HEK293 (cell line): ENCODE results near the gene TMEM50B.

Experiments used
- GLIS2 ChIP-seq: fragments of 450-650 bp; formaldehyde crosslinking; IDR thresholded peaks from 2 replicates; pipeline ENCODE4 v1.5.1; 2016; ENCODE audit warnings: missing biosample characterization, missing genetic modification characterization
- HOXA7 ChIP-seq: sonication (generic); formaldehyde crosslinking; IDR thresholded peaks from 2 replicates; pipeline ENCODE4 v1.8.1; 2022; ENCODE audit warnings: missing genetic modification reagents, borderline replicate concordance
- HOXD13 ChIP-seq: sonication (generic); formaldehyde crosslinking; IDR thresholded peaks from 2 replicates; pipeline ENCODE4 v1.8.0; 2022; ENCODE audit warnings: missing genetic modification reagents, borderline replicate concordance
- KLF10 ChIP-seq: fragments of 450-650 bp; IDR thresholded peaks from 2 replicates; pipeline ENCODE4 v1.5.1; 2018; ENCODE audit warnings: missing biosample characterization, mild to moderate bottlenecking, missing genetic modification characterization
- KLF7 ChIP-seq: fragments of 450-650 bp; formaldehyde crosslinking; IDR thresholded peaks from 2 replicates; pipeline ENCODE4 v1.5.1; 2016; ENCODE audit warnings: missing biosample characterization, missing genetic modification characterization, borderline replicate concordance
- KLF8 ChIP-seq: fragments of 450-650 bp; formaldehyde crosslinking; IDR thresholded peaks from 2 replicates; pipeline ENCODE4 v1.5.1; 2016; ENCODE audit warnings: missing biosample characterization, missing genetic modification characterization
- MZF1 ChIP-seq: fragments of 450-650 bp; formaldehyde crosslinking; IDR thresholded peaks from 2 replicates; pipeline ENCODE4 v1.5.1; 2017; ENCODE audit warnings: missing biosample characterization, missing genetic modification characterization, borderline replicate concordance
- REPIN1 ChIP-seq: fragments of 450-650 bp; formaldehyde crosslinking; IDR thresholded peaks from 2 replicates; pipeline ENCODE4 v1.5.1; 2017; ENCODE audit warnings: missing biosample characterization, missing genetic modification characterization, low read depth
- TCF7L2 ChIP-seq: IDR thresholded peaks from 2 replicates; pipeline ENCODE4 v1.6.1; 2011; ENCODE audit warnings: low read depth, mild to moderate bottlenecking, inconsistent platforms, low read length, moderate library complexity, borderline replicate concordance
- ZBTB21 ChIP-seq: fragments of 450-650 bp; formaldehyde crosslinking; IDR thresholded peaks from 2 replicates; pipeline ENCODE4 v1.5.1; 2017; ENCODE audit warnings: missing biosample characterization, missing genetic modification characterization
- ZFP3 ChIP-seq: fragments of 450-650 bp; formaldehyde crosslinking; IDR thresholded peaks from 2 replicates; pipeline ENCODE4 v1.5.1; 2016; ENCODE audit warnings: low read depth, missing biosample characterization, missing genetic modification characterization
- ZIC2 ChIP-seq: fragments of 450-650 bp; formaldehyde crosslinking; IDR thresholded peaks from 2 replicates; pipeline ENCODE4 v1.5.1; 2016; ENCODE audit warnings: missing biosample characterization, missing genetic modification characterization
- ZNF155 ChIP-seq: fragments of 450-650 bp; formaldehyde crosslinking; IDR thresholded peaks from 2 replicates; pipeline ENCODE4 v1.5.1; 2016; ENCODE audit warnings: missing biosample characterization, missing genetic modification characterization
- ZNF391 ChIP-seq: fragments of 450-650 bp; formaldehyde crosslinking; IDR thresholded peaks from 2 replicates; pipeline ENCODE4 v1.5.1; 2016; ENCODE audit warnings: low read depth, missing biosample characterization, missing genetic modification characterization, borderline replicate concordance
- ZNF426 ChIP-seq: fragments of 450-650 bp; formaldehyde crosslinking; IDR thresholded peaks from 2 replicates; pipeline ENCODE4 v1.5.1; 2017; ENCODE audit warnings: missing biosample characterization, missing genetic modification characterization, mild to moderate bottlenecking, inconsistent platforms, moderate library complexity
- ZNF549 ChIP-seq: fragments of 450-650 bp; IDR thresholded peaks from 2 replicates; pipeline ENCODE4 v1.5.1; 2018; ENCODE audit warnings: missing biosample characterization, missing genetic modification characterization, mild to moderate bottlenecking, inconsistent platforms, moderate library complexity
- ZNF561 ChIP-seq: fragments of 450-650 bp; IDR thresholded peaks from 2 replicates; pipeline ENCODE4 v1.5.1; 2018; ENCODE audit warnings: missing biosample characterization, missing genetic modification characterization, borderline replicate concordance
- ZNF596 ChIP-seq: fragments of 450-650 bp; IDR thresholded peaks from 2 replicates; pipeline ENCODE4 v1.5.0; 2018; ENCODE audit warnings: missing biosample characterization, mild to moderate bottlenecking, missing genetic modification characterization, moderate library complexity
- ZNF626 ChIP-seq: fragments of 450-650 bp; sonication (Bioruptor Pico); formaldehyde crosslinking; IDR thresholded peaks from 2 replicates; pipeline ENCODE4 v1.5.1; 2018; ENCODE audit warnings: missing biosample characterization, missing genetic modification characterization, inconsistent platforms
- ZNF660 ChIP-seq: fragments of 450-650 bp; IDR thresholded peaks from 2 replicates; pipeline ENCODE4 v1.5.1; 2018; ENCODE audit warnings: missing biosample characterization, mild to moderate bottlenecking, missing genetic modification characterization
- ZNF670 ChIP-seq: fragments of 450-650 bp; formaldehyde crosslinking; IDR thresholded peaks from 2 replicates; pipeline ENCODE4 v1.5.1; 2016; ENCODE audit warnings: missing biosample characterization, missing genetic modification characterization, low read depth
- ZSCAN30 ChIP-seq: fragments of 450-650 bp; IDR thresholded peaks from 2 replicates; pipeline ENCODE4 v1.5.1; 2018; ENCODE audit warnings: missing biosample characterization, mild to moderate bottlenecking, missing genetic modification characterization, moderate library complexity
- ZXDB ChIP-seq: fragments of 450-650 bp; formaldehyde crosslinking; IDR thresholded peaks from 2 replicates; pipeline ENCODE4 v1.5.1; 2016; ENCODE audit warnings: missing biosample characterization, missing genetic modification characterization
- TF ChIP-seq, protein P1 (sequence below): fragments of 450-650 bp; formaldehyde crosslinking; optimal IDR thresholded peaks from 2 replicates; pipeline ENCODE3; 2016; ENCODE audit warnings: missing biosample characterization, mild to moderate bottlenecking, missing genetic modification characterization
- TF ChIP-seq, protein P2 (sequence below): fragments of 450-650 bp; formaldehyde crosslinking; IDR thresholded peaks from 2 replicates; pipeline ENCODE4 v1.5.1; 2016; ENCODE audit warnings: missing biosample characterization, missing genetic modification characterization
- TF ChIP-seq, protein P3 (sequence below): fragments of 450-650 bp; formaldehyde crosslinking; IDR thresholded peaks from 2 replicates; pipeline ENCODE4 v1.5.1; 2016; ENCODE audit warnings: missing biosample characterization, missing genetic modification characterization
- TF ChIP-seq, protein P4 (sequence below): fragments of 450-650 bp; formaldehyde crosslinking; IDR thresholded peaks from 2 replicates; pipeline ENCODE4 v1.5.1; 2016; ENCODE audit warnings: missing biosample characterization, missing genetic modification characterization
- TF ChIP-seq, protein P5 (sequence below): sonication (generic); formaldehyde crosslinking; IDR thresholded peaks from 2 replicates; pipeline ENCODE4 v1.8.1; 2022; ENCODE audit warnings: mild to moderate bottlenecking, moderate library complexity, missing genetic modification reagents
- TF ChIP-seq, protein P6 (sequence below): fragments of 450-650 bp; formaldehyde crosslinking; IDR thresholded peaks from 2 replicates; pipeline ENCODE4 v1.5.1; 2017; ENCODE audit warnings: missing biosample characterization, missing genetic modification characterization

Gene TMEM50B

DNA sequence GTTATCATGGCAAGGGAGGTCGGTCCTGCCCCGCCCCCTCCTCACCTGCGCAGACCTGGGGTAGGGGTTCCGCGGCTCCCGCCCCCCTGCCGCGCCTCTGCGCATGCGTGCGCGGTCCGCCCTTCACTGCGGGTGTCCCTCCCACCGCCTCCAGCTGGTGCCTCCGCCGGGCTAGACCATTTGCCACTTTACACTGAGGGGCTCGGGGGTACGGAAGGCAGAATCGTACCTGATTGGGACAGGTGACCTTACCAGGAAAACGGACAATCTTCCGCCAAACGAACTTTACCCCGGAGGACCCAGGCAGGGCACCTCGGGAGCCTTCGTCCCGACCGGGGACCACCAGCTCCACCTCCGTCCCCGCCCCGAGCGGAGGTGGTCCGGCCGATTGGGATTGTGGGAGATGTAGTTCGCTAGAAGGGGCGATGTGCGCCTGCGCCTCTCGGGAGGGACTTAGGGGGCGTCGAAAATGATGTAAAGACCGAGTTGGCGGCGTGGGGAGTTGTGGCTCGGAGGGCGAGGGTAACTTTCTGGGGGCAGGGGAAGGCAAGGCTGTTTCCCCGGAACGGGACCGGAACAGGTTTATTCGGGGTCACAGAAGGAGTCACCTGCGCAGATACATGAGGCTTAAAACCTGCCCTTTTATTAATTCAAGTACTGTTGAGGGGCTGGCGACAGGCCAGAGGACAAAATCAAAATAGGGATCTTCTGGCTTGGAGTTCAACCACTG is 11.8 kb upstream of the TMEM50B start, which contains the start of gene DNAJC28 (continued):
- TF ChIP-seq, protein P1, sequence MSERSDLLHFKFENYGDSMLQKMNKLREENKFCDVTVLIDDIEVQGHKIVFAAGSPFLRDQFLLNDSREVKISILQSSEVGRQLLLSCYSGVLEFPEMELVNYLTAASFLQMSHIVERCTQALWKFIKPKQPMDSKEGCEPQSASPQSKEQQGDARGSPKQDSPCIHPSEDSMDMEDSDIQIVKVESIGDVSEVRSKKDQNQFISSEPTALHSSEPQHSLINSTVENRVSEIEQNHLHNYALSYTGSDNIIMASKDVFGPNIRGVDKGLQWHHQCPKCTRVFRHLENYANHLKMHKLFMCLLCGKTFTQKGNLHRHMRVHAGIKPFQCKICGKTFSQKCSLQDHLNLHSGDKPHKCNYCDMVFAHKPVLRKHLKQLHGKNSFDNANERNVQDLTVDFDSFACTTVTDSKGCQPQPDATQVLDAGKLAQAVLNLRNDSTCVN (tag by site-specific recombination) = peak; percentile 62
- TF ChIP-seq ZNF626 = no peak
- TF ChIP-seq ZIC2 = peak; percentile 88
- TF ChIP-seq ZNF426 (tag by site-specific recombination) = no peak
- peak; percentile 89 for TF ChIP-seq KLF10 (tag by site-specific recombination)
- TF ChIP-seq ZNF660 (tag by site-specific recombination) = 0 out of 2 replicates have a peak, but pooled peaks have one; percentile 59
- TF ChIP-seq KLF7 (tag by site-specific recombination) = peak; percentile 69; the same call in 1 of the 2 replicates
- no peak for TF ChIP-seq ZNF596
- no peak; the same call in none of the 2 replicates for TF ChIP-seq ZNF561
- peak; percentile 96 for TF ChIP-seq MZF1
- TF ChIP-seq, protein P2, sequence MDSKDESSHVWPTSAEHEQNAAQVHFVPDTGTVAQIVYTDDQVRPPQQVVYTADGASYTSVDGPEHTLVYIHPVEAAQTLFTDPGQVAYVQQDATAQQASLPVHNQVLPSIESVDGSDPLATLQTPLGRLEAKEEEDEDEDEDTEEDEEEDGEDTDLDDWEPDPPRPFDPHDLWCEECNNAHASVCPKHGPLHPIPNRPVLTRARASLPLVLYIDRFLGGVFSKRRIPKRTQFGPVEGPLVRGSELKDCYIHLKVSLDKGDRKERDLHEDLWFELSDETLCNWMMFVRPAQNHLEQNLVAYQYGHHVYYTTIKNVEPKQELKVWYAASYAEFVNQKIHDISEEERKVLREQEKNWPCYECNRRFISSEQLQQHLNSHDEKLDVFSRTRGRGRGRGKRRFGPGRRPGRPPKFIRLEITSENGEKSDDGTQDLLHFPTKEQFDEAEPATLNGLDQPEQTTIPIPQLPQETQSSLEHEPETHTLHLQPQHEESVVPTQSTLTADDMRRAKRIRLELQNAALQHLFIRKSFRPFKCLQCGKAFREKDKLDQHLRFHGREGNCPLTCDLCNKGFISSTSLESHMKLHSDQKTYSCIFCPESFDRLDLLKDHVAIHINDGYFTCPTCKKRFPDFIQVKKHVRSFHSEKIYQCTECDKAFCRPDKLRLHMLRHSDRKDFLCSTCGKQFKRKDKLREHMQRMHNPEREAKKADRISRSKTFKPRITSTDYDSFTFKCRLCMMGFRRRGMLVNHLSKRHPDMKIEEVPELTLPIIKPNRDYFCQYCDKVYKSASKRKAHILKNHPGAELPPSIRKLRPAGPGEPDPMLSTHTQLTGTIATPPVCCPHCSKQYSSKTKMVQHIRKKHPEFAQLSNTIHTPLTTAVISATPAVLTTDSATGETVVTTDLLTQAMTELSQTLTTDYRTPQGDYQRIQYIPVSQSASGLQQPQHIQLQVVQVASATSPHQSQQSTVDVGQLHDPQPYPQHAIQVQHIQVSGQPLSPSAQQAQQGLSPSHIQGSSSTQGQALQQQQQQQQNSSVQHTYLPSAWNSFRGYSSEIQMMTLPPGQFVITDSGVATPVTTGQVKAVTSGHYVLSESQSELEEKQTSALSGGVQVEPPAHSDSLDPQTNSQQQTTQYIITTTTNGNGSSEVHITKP (tag by site-specific recombination) = peak; percentile 100
- TF ChIP-seq ZSCAN30 (tag by site-specific recombination) = no peak
- peak; percentile 90 for TF ChIP-seq ZBTB21
- TF ChIP-seq, protein P3, sequence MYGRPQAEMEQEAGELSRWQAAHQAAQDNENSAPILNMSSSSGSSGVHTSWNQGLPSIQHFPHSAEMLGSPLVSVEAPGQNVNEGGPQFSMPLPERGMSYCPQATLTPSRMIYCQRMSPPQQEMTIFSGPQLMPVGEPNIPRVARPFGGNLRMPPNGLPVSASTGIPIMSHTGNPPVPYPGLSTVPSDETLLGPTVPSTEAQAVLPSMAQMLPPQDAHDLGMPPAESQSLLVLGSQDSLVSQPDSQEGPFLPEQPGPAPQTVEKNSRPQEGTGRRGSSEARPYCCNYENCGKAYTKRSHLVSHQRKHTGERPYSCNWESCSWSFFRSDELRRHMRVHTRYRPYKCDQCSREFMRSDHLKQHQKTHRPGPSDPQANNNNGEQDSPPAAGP (tag by site-specific recombination) = peak; percentile 74; the same call in 1 of the 2 replicates
- TF ChIP-seq HOXA7 (CRISPR knock-in tag) = no peak
- no peak for TF ChIP-seq ZNF155 (tag by site-specific recombination)
- TF ChIP-seq ZNF549 = no peak
- TF ChIP-seq, protein P4, sequence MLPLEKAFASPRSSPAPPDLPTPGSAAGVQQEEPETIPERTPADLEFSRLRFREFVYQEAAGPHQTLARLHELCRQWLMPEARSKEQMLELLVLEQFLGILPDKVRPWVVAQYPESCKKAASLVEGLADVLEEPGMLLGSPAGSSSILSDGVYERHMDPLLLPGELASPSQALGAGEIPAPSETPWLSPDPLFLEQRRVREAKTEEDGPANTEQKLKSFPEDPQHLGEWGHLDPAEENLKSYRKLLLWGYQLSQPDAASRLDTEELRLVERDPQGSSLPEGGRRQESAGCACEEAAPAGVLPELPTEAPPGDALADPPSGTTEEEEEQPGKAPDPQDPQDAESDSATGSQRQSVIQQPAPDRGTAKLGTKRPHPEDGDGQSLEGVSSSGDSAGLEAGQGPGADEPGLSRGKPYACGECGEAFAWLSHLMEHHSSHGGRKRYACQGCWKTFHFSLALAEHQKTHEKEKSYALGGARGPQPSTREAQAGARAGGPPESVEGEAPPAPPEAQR (tag by site-specific recombination) = no peak
- TF ChIP-seq ZXDB (tag by site-specific recombination) = peak; percentile 95
- TF ChIP-seq, protein P5, sequence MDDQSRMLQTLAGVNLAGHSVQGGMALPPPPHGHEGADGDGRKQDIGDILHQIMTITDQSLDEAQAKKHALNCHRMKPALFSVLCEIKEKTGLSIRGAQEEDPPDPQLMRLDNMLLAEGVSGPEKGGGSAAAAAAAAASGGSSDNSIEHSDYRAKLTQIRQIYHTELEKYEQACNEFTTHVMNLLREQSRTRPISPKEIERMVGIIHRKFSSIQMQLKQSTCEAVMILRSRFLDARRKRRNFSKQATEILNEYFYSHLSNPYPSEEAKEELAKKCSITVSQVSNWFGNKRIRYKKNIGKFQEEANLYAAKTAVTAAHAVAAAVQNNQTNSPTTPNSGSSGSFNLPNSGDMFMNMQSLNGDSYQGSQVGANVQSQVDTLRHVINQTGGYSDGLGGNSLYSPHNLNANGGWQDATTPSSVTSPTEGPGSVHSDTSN (CRISPR knock-in tag) = no peak
- no peak for TF ChIP-seq ZNF670
- TF ChIP-seq GLIS2 (tag by site-specific recombination) = peak; percentile 100
- TF ChIP-seq, protein P6, sequence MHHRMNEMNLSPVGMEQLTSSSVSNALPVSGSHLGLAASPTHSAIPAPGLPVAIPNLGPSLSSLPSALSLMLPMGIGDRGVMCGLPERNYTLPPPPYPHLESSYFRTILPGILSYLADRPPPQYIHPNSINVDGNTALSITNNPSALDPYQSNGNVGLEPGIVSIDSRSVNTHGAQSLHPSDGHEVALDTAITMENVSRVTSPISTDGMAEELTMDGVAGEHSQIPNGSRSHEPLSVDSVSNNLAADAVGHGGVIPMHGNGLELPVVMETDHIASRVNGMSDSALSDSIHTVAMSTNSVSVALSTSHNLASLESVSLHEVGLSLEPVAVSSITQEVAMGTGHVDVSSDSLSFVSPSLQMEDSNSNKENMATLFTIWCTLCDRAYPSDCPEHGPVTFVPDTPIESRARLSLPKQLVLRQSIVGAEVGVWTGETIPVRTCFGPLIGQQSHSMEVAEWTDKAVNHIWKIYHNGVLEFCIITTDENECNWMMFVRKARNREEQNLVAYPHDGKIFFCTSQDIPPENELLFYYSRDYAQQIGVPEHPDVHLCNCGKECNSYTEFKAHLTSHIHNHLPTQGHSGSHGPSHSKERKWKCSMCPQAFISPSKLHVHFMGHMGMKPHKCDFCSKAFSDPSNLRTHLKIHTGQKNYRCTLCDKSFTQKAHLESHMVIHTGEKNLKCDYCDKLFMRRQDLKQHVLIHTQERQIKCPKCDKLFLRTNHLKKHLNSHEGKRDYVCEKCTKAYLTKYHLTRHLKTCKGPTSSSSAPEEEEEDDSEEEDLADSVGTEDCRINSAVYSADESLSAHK (tag by site-specific recombination) = no peak
- TF ChIP-seq ZFP3 = no peak
- TF ChIP-seq HOXD13 (CRISPR knock-in tag) = no peak
- peak; percentile 98 for TF ChIP-seq KLF8 (tag by site-specific recombination)
- TF ChIP-seq TCF7L2 = no peak
- TF ChIP-seq ZNF391 (tag by site-specific recombination) = 0 out of 2 replicates have a peak, but pooled peaks have one; percentile 14
- 0 out of 2 replicates have a peak, but pooled peaks have one; percentile 11 for TF ChIP-seq REPIN1 (tag by site-specific recombination)
